ENCODE measurements around the gene IL17A. TPM values are rescaled to one million over a fixed set of nuclear protein-coding genes. Genes with fewer than 3 reads are reported as not detected.

The IL17A gene
- total and polyA plus RNA-seq, 4 experiments from 2014 or later = 0.13 to 0.16 TPM; not detected in 2

DNA sequence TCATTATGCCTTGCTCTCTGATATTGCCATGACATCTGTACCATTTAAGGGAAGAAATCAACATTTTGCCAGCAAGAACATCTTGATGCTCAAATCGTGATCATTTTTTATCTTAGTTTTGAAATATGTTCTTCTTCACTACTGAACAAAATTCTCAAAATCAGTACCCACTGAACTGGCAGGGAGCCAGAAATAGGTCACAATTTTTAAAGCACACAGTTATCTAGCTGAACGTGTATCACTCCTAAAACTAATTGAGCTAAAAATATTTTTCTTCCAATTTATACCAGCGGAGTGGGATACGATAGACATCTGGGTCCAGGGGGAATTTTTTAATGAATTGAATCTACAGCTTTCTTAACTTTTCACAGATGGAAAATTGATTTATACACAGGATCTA is 46.8 kb downstream of the IL17A start:
- POLR2A ChIA-PET (ENCODE audit: partially characterized antibody) = no interaction called here
- DNase-seq = no peak
- Mint-ChIP-seq H3K27me3 (peaks cover 7 to 9% of the 10 kb centered on the region in 2 donors), H3K9me3 (no peaks in the 10 kb centered on the region), H3K4me1 (peaks cover 0 to 4% (median 0%) of the 10 kb centered on the region in 4 donors), H3K36me3 (no peaks in the 10 kb centered on the region), H3K4me3 (no peak overlapping the region), H3K27ac (no peak overlapping the region)
- Histone ChIP-seq H3K4me3 (ENCODE audit: low read length in 2 of 2) (no peak overlapping the region), H3K27me3 (ENCODE audit: insufficient read depth, low read length) (no peaks in the 10 kb centered on the region), H3K4me1 (ENCODE audit: insufficient read depth, low read length) (no peaks in the 10 kb centered on the region), H3K9me3 (ENCODE audit: control insufficient read depth in 1 of 2, low read length in 2 of 2) (no peaks in the 10 kb centered on the region), H3K27ac (ENCODE audit: low read depth, low read length) (no peak overlapping the region), H3K36me3 (ENCODE audit: insufficient read depth, low read length) (no peaks in the 10 kb centered on the region)
- CTCF ChIA-PET (ENCODE audit: partially characterized antibody) = interaction anchor here (1.2 kb wide), 1 partner anchor 20 kb away, joined by 3 read pairs; no protein-coding TSS in a partner anchor
- intact Hi-C loops (cut with micrococcal nuclease) = no loop called here

GRCh38 chr6:52233975-52234823 is 48.0 kb downstream of the IL17A start:
- DNase-seq = no peak

More at GRCh38 chr6:52233975-52234823, 48.0 kb downstream of the IL17A start:
- H3K4me3 Mint-ChIP-seq = no peak overlapping the region
- Histone ChIP-seq H3K4me3 (ENCODE audit: low read length in 2 of 2) (no peak overlapping the region), H3K27ac (ENCODE audit: low read depth, low read length) (no peak overlapping the region), H3K4me1 (ENCODE audit: insufficient read depth, low read length) (no peaks in the 10 kb centered on the region), H3K27me3 (ENCODE audit: insufficient read depth, low read length) (no peaks in the 10 kb centered on the region), H3K9me3 (ENCODE audit: control insufficient read depth in 1 of 2, low read length in 2 of 2) (no peaks in the 10 kb centered on the region), H3K36me3 (ENCODE audit: insufficient read depth, low read length) (no peaks in the 10 kb centered on the region)
- H3K4me1 Mint-ChIP-seq = no peaks in the 10 kb centered on the region
- H3K36me3 Mint-ChIP-seq = no peaks in the 10 kb centered on the region
- no peaks in the 10 kb centered on the region for H3K9me3 Mint-ChIP-seq
- no peak overlapping the region for H3K27ac Mint-ChIP-seq
- H3K27me3 Mint-ChIP-seq = peaks cover 7 to 13% of the 10 kb centered on the region in 2 donors
- CTCF ChIA-PET (ENCODE audit: partially characterized antibody) = interaction anchor here (1.0 kb wide), 1 partner anchor 23 kb away, joined by 3 read pairs; no protein-coding TSS in a partner anchor
- POLR2A ChIA-PET (ENCODE audit: partially characterized antibody) = no interaction called here
- intact Hi-C loops (cut with micrococcal nuclease) = no loop called here

Small RNA genes lying within 50 kb of the gene (microRNA-seq; reads per million reads assigned to microRNA genes)
- gene MIR133B (ENCODE audit: borderline microRNAs expressed, borderline number of aligned reads, borderline replicate concordance) = not detected
- 3.6 reads per million, percentile 17 among the genes with 10 or more reads in this experiment for gene MIR206 (ENCODE audit: borderline microRNAs expressed, borderline number of aligned reads, borderline replicate concordance)

Other genes with a start within 250 kb of the IL17A start
- gene PKHD1, start 98.8 kb upstream of the IL17A start, total RNA-seq = not detected
- gene PKHD1, start 98.8 kb upstream of the IL17A start, polyA plus RNA-seq = not detected
- gene IL17F, start 58.1 kb downstream of the IL17A start, total RNA-seq = not detected
- not detected for gene IL17F, start 58.1 kb downstream of the IL17A start, polyA plus RNA-seq
- gene MCM3, start 98.4 kb downstream of the IL17A start, total RNA-seq = 10 to 100 TPM; 48.6 to 54.2 TPM
- 10 to 100 TPM; 46.2 to 58.1 TPM for gene MCM3, start 98.4 kb downstream of the IL17A start, polyA plus RNA-seq
- gene PAQR8, start 175.8 kb downstream of the IL17A start, total RNA-seq = 10 to 100 TPM; 36.4 to 40.9 TPM
- 10 to 100 TPM; 14.5 to 30.3 TPM for gene PAQR8, start 175.8 kb downstream of the IL17A start, polyA plus RNA-seq
- gene EFHC1, start 234.0 kb downstream of the IL17A start, total RNA-seq = 10 to 100 TPM in 1 of 2 experiments, 1 to 10 TPM in 1; 6.4 to 10.4 TPM
- gene EFHC1, start 234.0 kb downstream of the IL17A start, polyA plus RNA-seq = 1 to 10 TPM; 1.5 to 1.8 TPM